D721Med (cell line): ENCODE data around the gene GRIA3.

ENCODE experiments used
- DNase-seq: peaks from one replicate; pipeline ENCODE4 v3.0.0; 2011; ENCODE audit warnings: low spot score; ENCODE audit not compliant: insufficient read length
- FAIRE-seq: peaks from 2 replicates; lab custom pipeline; 2011; peaks lifted over from hg19 to GRCh38; lab: Jason Lieb, UNC
- TF ChIP-seq, protein P1 (sequence below): IDR thresholded peaks from 2 replicates; pipeline ENCODE4 v1.5.1; 2012; ENCODE audit warnings: mild to moderate bottlenecking, control low read depth; ENCODE audit not compliant: insufficient read depth; ENCODE audit errors: missing control alignments

GRIA3 gene

DNA sequence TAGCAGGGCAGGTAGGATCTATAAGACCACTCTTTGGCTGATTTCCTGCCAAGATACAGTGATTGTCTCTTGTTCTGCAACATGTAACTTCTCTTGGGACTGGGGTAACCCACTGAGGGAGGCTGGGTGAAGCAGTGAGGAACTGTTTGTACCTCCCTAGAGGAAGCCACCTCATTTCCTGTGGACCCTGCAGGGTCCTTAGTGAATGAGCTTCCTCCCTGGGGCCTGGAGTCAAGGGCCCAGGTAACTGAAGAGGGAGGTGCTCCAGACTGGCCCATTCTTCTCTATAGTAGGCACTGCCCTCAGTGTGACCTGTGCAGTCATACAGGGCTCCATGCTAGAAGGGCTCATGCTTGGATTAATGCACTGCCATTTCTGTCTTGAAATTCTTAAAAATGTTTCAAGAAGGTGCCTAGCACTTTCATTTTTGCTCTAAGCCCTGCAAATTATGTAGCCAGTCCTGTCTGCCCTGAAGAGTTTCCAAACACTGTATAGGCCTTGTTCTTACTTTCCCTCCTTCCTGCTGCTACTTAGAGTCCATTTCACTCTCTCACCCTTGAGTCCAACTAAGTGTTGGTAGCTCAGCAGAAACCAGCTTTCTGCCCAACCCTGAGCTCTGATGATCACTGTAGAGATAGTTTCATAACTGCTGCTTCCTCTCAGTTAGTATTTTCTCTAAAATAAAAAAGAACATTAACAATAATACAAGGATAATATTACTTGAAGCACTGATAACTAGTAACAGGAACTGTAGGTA is 8.5 kb upstream of the GRIA3 start:
- DNase-seq: no peak
- TF ChIP-seq, protein P1, sequence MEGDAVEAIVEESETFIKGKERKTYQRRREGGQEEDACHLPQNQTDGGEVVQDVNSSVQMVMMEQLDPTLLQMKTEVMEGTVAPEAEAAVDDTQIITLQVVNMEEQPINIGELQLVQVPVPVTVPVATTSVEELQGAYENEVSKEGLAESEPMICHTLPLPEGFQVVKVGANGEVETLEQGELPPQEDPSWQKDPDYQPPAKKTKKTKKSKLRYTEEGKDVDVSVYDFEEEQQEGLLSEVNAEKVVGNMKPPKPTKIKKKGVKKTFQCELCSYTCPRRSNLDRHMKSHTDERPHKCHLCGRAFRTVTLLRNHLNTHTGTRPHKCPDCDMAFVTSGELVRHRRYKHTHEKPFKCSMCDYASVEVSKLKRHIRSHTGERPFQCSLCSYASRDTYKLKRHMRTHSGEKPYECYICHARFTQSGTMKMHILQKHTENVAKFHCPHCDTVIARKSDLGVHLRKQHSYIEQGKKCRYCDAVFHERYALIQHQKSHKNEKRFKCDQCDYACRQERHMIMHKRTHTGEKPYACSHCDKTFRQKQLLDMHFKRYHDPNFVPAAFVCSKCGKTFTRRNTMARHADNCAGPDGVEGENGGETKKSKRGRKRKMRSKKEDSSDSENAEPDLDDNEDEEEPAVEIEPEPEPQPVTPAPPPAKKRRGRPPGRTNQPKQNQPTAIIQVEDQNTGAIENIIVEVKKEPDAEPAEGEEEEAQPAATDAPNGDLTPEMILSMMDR: no peak
- FAIRE-seq: no peak

GRCh38 chrX:123181233-123181914 is 2.7 kb upstream of the GRIA3 start:
- no peak for FAIRE-seq
- TF ChIP-seq, protein P1: no peak
- DNase-seq: no peak

DNA sequence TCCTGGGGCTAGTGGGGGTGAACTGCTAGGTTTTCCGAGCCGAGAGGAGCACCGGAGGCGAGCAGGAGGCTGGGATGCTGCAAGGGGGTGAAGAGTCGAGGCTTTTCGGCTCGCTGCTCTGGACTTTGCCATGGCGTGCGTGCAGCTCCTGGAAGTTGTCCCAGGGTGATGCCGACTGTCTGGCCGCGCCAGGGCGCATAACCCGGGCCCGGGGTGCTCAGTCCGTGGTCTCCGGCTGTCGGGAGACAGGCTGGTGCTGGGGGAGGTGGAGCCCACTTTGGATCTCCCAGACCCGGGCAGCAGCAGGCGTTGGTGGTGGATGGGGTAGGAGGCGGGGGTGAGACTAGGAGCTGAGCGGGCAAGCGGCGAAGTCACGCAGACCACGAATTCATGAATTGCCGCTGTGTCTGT is 793 bp downstream of the GRIA3 start:
- no peak for FAIRE-seq
- DNase-seq: peak; percentile 15
- TF ChIP-seq, protein P1: no peak

DNA sequence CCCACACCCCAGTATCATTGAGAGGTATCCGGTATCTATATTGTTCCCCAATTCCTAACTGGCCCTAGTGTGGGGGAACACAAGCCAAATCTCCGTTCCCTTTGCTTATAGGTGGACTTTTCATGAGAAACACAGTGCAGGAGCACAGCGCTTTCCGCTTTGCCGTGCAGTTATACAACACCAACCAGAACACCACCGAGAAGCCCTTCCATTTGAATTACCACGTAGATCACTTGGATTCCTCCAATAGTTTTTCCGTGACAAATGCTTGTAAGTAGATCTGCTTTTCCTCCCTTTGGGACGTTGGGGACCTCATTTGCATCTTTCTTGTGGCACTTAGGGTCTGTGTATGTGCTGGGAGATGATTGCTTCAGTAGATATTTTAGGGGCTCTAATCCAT is 1.6 kb downstream of the GRIA3 start:
- TF ChIP-seq, protein P1: no peak
- DNase-seq (no peak), FAIRE-seq (no peak)

- TF ChIP-seq, protein P1: no peak
- DNase-seq: no peak
- FAIRE-seq: no peak
Measured at GRCh38 chrX:123186801-123187200, 2.7 kb downstream of the GRIA3 start.

DNA sequence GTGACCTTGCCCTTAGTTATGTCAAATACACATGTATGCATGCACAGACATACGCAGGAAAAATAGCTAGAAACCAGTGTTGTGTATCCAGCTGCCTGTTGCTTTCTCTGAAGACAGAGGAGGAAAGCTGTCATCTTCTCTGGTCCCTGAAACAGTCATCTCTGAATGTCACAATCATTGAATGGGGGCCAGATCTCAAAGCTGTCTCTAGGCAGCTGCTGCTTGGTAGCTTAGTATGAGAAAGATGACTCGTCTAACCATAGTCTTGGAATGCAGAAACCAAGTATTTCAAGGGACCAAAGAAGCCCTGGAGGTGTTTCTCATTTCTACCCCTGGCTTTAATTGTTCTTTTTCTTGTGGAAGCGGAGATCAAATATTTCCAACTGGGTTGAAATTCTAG is 4.0 kb downstream of the GRIA3 start:
- TF ChIP-seq, protein P1: no peak
- DNase-seq: no peak
- FAIRE-seq: no peak

GRCh38 chrX:123189338-123189737 is 5.3 kb downstream of the GRIA3 start:
- no peak for DNase-seq
- TF ChIP-seq, protein P1: no peak
- FAIRE-seq: no peak
